Activated gamma-delta T cell treated with Interleukin-2 at 50 U/mL for 16 hours (primary cell): ENCODE data around the gene CKMT1B.
"Not testable (repeated sequence)": the region's sequence is repeated elsewhere in the genome, so short reads cannot be mapped to it uniquely, and the experiment has no call there.

Source experiments
- DNase-seq: peaks from one replicate; pipeline ENCODE4 v3.0.0-alpha.2; 2020

Gene CKMT1B

DNA sequence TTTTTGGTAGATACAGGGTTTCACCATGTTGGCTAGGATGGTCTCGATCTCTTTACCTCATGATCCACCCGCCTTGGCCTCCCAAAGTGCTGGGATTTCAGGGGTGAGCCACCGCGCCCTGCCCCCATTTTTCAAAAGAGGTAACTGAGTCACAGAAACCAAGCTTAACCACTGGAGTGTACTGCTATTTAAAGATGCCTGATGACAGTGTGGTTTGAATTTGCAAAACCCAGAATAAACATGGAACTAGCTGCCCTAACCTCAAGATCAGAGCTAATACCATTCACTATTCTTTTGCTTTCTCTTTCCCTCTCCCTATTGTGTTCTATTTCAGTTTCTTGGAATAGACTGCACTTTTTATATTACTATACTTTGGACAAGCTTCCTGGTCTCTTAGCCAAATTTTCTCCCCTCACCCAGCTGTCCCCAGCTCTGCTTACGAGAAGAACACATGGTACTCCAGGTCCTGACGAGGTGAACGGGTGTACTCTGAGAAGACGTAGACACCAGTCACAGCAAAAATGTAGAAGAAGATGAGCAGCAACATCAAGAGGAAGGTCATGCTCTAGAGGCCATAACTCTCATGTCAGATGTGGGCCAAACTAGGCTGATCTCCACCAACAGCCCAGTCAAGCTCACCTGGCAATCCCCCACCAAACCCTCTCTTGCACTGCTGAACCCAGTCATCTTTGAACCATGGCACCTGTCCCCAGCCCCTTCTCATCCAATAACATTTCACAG, 44.8 kb downstream of the CKMT1B start:
- DNase-seq = not testable (repeated sequence)
